Measurements from ENCODE around the gene PLAAT4.
"Not testable (repeated sequence)": the region's sequence is repeated elsewhere in the genome, so short reads cannot be mapped to it uniquely, and the experiment has no call there.

Gene PLAAT4

DNA sequence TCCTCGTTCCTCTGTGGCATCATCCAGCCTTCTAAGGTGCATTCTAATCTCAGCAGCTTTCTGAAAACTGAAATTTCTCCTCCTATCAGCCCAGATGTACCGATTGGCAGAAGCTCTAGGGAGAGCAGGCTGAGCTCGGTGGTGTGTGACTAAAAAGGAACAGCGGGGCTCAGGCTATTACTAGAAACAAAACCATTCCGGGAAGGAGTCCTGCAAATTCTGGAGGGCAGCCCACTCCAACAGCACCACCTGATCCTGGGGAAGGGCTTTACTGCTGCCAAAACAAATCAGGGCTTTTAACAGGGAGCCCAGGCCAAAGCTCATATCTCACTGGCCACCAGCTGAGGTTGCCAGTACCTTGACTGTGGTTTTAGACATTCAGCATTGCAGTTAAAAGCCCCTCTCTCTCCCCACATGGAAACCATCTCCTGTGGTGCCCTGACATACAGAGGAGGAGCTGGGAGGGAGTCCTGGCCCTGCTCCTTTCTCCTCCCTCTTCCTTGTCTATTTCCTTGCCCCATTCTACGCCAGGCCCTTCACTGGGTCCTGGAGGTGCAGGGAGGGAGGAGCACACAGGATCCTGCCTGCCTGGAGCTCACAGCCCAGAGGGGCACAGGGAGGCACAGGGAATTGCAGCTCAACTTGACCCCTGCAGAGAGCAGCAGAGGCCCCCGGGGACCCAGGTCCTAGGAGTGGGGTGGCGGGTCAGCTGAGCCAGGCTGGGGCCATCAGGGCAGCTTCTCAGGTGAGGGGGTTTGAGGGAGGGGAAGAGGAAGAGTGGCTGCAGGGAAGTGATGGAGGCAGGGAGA lies 889 bp downstream of the PLAAT4 start:
- Mint-ChIP-seq H3K27me3 (peaks cover 22% of the 10 kb centered on the region), H3K27ac (peak overlapping the region; percentile 66), H3K36me3 (ENCODE audit: low read depth) (no peaks in the 10 kb centered on the region), H3K4me3 (peak overlapping the region; percentile 77), H3K4me1 (ENCODE audit: low read depth) (peaks cover 40% of the 10 kb centered on the region), H3K9me3 (no peaks in the 10 kb centered on the region)
- intact Hi-C loops (cut with micrococcal nuclease): no loop called here

- peaks cover 23% of the 10 kb centered on the region for H3K27me3 Mint-ChIP-seq
- not testable (repeated sequence) for H3K4me3 Mint-ChIP-seq; H3K27ac Mint-ChIP-seq; H3K36me3 Mint-ChIP-seq (ENCODE audit: low read depth); H3K9me3 Mint-ChIP-seq
- H3K4me1 Mint-ChIP-seq (ENCODE audit: low read depth): peaks cover 31% of the 10 kb centered on the region
- intact Hi-C loops (cut with micrococcal nuclease): loop anchor here (10.0 kb wide), 1 partner anchor 48 kb away; the partner anchor contains the start of gene PLAAT5
Observed at GRCh38 chr11:63542506-63542905, 5.9 kb downstream of the PLAAT4 start.

GRCh38 chr11:63543711-63544110 lies 7.1 kb downstream of the PLAAT4 start:
- H3K27me3 Mint-ChIP-seq: peaks cover 12% of the 10 kb centered on the region
- H3K27ac Mint-ChIP-seq: no peak overlapping the region
- H3K4me3 Mint-ChIP-seq: no peak overlapping the region
- intact Hi-C loops (cut with micrococcal nuclease): loop anchor here (10.0 kb wide), 1 partner anchor 49 kb away; the partner anchor contains the start of gene PLAAT5
- H3K36me3 Mint-ChIP-seq (ENCODE audit: low read depth): no peaks in the 10 kb centered on the region
- no peaks in the 10 kb centered on the region for H3K9me3 Mint-ChIP-seq
- H3K4me1 Mint-ChIP-seq (ENCODE audit: low read depth): peaks cover 19% of the 10 kb centered on the region

DNA sequence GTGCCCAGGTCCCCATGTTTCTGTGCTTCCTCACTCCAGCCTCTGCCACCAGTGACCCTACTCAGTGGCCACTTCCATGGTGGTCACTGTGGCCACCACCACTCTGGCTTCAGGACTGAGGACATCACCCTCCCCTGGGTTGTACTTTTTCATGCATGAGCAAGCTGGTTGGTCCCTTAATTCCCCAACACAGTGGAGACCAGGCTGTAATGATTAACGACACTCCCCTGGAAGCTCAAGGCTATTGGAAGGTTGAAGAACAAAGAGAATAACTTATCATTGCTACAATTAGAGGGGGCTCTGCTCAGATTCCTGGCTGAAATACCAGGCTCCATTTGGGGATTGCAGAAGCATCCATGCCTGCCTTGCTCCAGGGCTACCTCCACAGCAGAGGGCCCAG lies 10.5 kb downstream of the PLAAT4 start:
- Mint-ChIP-seq H3K4me3 (no peak overlapping the region), H3K9me3 (no peaks in the 10 kb centered on the region), H3K27me3 (peaks cover 27% of the 10 kb centered on the region), H3K36me3 (ENCODE audit: low read depth) (no peaks in the 10 kb centered on the region), H3K4me1 (ENCODE audit: low read depth) (peaks cover 17% of the 10 kb centered on the region), H3K27ac (no peak overlapping the region)
- intact Hi-C loops (cut with micrococcal nuclease): loop anchor here (10.0 kb wide), 1 partner anchor 52 kb away; the partner anchor contains the start of gene PLAAT5

DNA sequence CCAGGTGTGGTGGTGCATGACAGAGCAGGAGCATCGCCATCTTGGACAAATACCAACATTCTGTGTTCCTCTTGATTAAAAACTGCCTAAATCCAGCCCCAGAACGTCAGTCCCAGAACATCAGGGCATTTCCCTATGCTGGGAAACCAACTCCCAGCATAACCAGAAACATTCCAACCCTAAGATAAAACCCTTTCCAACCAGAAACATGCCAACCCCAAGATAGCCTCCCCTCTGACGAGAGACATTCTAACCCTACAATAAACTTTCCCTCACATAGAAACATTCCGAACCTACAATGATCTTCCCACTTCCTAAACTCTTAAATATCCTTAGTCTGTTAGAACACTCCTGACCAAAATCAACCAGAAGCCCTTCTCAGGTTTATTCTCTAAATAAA lies 11.6 kb downstream of the PLAAT4 start:
- Mint-ChIP-seq H3K4me1 (ENCODE audit: low read depth) (peaks cover 20% of the 10 kb centered on the region), H3K9me3 (no peaks in the 10 kb centered on the region), H3K27me3 (peaks cover 30% of the 10 kb centered on the region), H3K4me3 (no peak overlapping the region), H3K36me3 (ENCODE audit: low read depth) (no peaks in the 10 kb centered on the region), H3K27ac (no peak overlapping the region)
- intact Hi-C loops (cut with micrococcal nuclease): loop anchor here (10.0 kb wide), 1 partner anchor 53 kb away; the partner anchor contains the start of gene PLAAT5

- H3K36me3 Mint-ChIP-seq (ENCODE audit: low read depth): no peaks in the 10 kb centered on the region
- no peak overlapping the region for H3K27ac Mint-ChIP-seq
- H3K4me3 Mint-ChIP-seq: no peak overlapping the region
- peaks cover 31% of the 10 kb centered on the region for H3K27me3 Mint-ChIP-seq
- H3K9me3 Mint-ChIP-seq: no peaks in the 10 kb centered on the region
- intact Hi-C loops (cut with micrococcal nuclease): loop anchor here (10.0 kb wide), 1 partner anchor 55 kb away; the partner anchor contains the start of gene PLAAT5
- H3K4me1 Mint-ChIP-seq (ENCODE audit: low read depth): peaks cover 20% of the 10 kb centered on the region
Observed at GRCh38 chr11:63549411-63549810, 12.8 kb downstream of the PLAAT4 start.

GRCh38 chr11:63550156-63550700 lies 13.6 kb downstream of the PLAAT4 start:
- H3K36me3 Mint-ChIP-seq (ENCODE audit: low read depth); H3K9me3 Mint-ChIP-seq; H3K4me3 Mint-ChIP-seq; H3K27ac Mint-ChIP-seq; intact Hi-C loops (cut with micrococcal nuclease): not testable (repeated sequence)
- peaks cover 34% of the 10 kb centered on the region for H3K27me3 Mint-ChIP-seq
- peaks cover 20% of the 10 kb centered on the region for H3K4me1 Mint-ChIP-seq (ENCODE audit: low read depth)

GRCh38 chr11:63551091-63551888 lies 14.7 kb downstream of the PLAAT4 start:
- Mint-ChIP-seq H3K4me3 (no peak overlapping the region), H3K27ac (no peak overlapping the region), H3K27me3 (peaks cover 38% of the 10 kb centered on the region), H3K36me3 (ENCODE audit: low read depth) (no peaks in the 10 kb centered on the region), H3K9me3 (no peaks in the 10 kb centered on the region), H3K4me1 (ENCODE audit: low read depth) (peaks cover 20% of the 10 kb centered on the region)
- intact Hi-C loops (cut with micrococcal nuclease): no loop called here

GRCh38 chr11:63551889-63552266 lies 15.3 kb downstream of the PLAAT4 start:
- Mint-ChIP-seq H3K36me3 (ENCODE audit: low read depth) (no peaks in the 10 kb centered on the region), H3K4me3 (no peak overlapping the region), H3K9me3 (no peaks in the 10 kb centered on the region), H3K4me1 (ENCODE audit: low read depth) (peaks cover 20% of the 10 kb centered on the region), H3K27ac (no peak overlapping the region), H3K27me3 (peaks cover 41% of the 10 kb centered on the region)
- intact Hi-C loops (cut with micrococcal nuclease): no loop called here

DNA sequence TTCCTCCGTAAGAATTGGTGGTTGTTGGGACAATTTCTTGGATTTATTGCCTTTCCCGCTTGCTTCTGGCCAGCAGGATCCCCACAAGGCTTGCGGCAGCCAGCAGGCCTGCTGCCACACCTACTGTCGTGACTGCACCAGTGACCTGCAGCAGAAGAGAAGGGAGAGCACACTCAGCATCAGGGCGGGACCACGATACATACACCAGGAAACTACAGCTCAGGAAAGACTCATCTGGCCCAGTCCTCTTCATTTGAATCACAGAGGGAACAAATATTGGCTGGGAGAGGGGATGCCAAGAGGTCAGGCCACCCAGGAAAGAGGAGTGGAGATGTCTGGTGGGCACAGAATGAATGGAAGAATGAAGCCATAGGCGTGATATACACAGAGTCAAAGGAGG lies 16.3 kb downstream of the PLAAT4 start:
- no peak overlapping the region for H3K4me3 Mint-ChIP-seq
- no peaks in the 10 kb centered on the region for H3K36me3 Mint-ChIP-seq (ENCODE audit: low read depth)
- peaks cover 20% of the 10 kb centered on the region for H3K4me1 Mint-ChIP-seq (ENCODE audit: low read depth)
- intact Hi-C loops (cut with micrococcal nuclease): no loop called here
- H3K9me3 Mint-ChIP-seq: no peaks in the 10 kb centered on the region
- no peak overlapping the region for H3K27ac Mint-ChIP-seq
- H3K27me3 Mint-ChIP-seq: peaks cover 42% of the 10 kb centered on the region

GRCh38 chr11:63553759-63554158 lies 17.2 kb downstream of the PLAAT4 start:
- Mint-ChIP-seq H3K27me3 (peaks cover 42% of the 10 kb centered on the region), H3K27ac (no peak overlapping the region), H3K9me3 (no peaks in the 10 kb centered on the region), H3K36me3 (ENCODE audit: low read depth) (no peaks in the 10 kb centered on the region), H3K4me1 (ENCODE audit: low read depth) (peaks cover 27% of the 10 kb centered on the region), H3K4me3 (no peak overlapping the region)
- intact Hi-C loops (cut with micrococcal nuclease): no loop called here

GRCh38 chr11:63554877-63555223 lies 18.2 kb downstream of the PLAAT4 start:
- Mint-ChIP-seq H3K4me1 (ENCODE audit: low read depth) (peaks cover 27% of the 10 kb centered on the region), H3K27me3 (peaks cover 35% of the 10 kb centered on the region), H3K4me3 (no peak overlapping the region), H3K9me3 (no peaks in the 10 kb centered on the region), H3K27ac (no peak overlapping the region), H3K36me3 (ENCODE audit: low read depth) (no peaks in the 10 kb centered on the region)
- intact Hi-C loops (cut with micrococcal nuclease): no loop called here

DNA sequence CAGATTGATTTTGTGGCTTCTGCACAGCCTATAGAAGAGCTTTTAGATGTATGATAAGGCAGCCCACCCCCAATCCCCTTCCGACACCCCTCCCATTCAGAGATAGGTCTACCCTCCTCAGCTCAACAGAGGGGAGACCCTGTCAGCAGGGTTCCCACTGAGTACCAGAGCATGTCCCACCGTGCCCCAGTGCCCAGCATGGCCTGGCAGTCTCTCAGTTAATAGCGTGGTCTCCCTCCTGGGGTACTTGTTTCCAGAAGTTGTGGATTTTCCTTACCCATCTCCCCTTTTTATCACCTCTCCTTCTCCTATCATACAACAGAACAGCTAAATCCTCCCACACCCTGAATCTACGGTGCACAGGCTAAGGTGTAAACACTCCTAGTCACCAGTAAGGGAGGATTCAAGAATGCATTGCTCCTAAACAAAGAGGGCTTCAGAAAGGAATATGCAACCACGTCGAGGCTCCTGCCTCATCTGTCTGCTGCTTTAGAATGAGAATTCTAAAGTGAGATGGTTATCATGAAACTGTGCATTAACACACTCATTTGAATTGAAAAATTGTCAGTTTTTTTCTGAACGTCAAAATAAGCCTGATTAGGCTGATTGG lies 19.9 kb downstream of the PLAAT4 start:
- Mint-ChIP-seq H3K4me3 (no peak overlapping the region), H3K27ac (no peak overlapping the region)
- intact Hi-C loops (cut with micrococcal nuclease): no loop called here

DNA sequence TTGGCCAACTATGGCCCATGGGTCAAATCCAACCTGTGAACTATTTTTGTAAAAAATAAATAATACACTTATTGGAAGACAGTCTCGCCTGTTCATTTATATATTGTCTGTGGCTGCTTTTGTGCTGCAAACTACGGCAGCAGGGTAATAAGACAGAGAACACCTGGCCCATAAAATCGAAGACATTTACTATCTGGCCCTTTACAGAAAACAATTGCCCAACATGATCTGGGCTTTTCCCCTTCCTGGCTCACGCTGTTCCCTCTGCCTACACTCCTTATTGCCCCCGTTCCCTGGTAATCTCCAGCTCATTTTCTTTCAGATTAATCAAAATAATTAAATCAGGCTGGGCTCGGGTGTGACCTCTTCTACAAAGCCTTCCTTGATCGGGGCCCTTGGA lies 21.0 kb downstream of the PLAAT4 start:
- peaks cover 22% of the 10 kb centered on the region for H3K27me3 Mint-ChIP-seq
- H3K4me1 Mint-ChIP-seq (ENCODE audit: low read depth): peaks cover 32% of the 10 kb centered on the region
- intact Hi-C loops (cut with micrococcal nuclease): no loop called here
- no peaks in the 10 kb centered on the region for H3K36me3 Mint-ChIP-seq (ENCODE audit: low read depth)
- no peak overlapping the region for H3K27ac Mint-ChIP-seq
- no peaks in the 10 kb centered on the region for H3K9me3 Mint-ChIP-seq
- no peak overlapping the region for H3K4me3 Mint-ChIP-seq

More for the DNA sequence above, 19.9 kb downstream of the PLAAT4 start:
- peaks cover 28% of the 10 kb centered on the region for H3K27me3 Mint-ChIP-seq
- peaks cover 33% of the 10 kb centered on the region for H3K4me1 Mint-ChIP-seq (ENCODE audit: low read depth)
- no peaks in the 10 kb centered on the region for H3K9me3 Mint-ChIP-seq
- H3K36me3 Mint-ChIP-seq (ENCODE audit: low read depth): no peaks in the 10 kb centered on the region

Data from dendritic cell treated with granulocyte-macrophage colony-stimulating factor and Interleukin-4, amounts not matched to agents 40 ng/mL and 50 ng/mL, for 4 days (primary cell).